ENCODE measurements around the gene TSPAN31.

DNA sequence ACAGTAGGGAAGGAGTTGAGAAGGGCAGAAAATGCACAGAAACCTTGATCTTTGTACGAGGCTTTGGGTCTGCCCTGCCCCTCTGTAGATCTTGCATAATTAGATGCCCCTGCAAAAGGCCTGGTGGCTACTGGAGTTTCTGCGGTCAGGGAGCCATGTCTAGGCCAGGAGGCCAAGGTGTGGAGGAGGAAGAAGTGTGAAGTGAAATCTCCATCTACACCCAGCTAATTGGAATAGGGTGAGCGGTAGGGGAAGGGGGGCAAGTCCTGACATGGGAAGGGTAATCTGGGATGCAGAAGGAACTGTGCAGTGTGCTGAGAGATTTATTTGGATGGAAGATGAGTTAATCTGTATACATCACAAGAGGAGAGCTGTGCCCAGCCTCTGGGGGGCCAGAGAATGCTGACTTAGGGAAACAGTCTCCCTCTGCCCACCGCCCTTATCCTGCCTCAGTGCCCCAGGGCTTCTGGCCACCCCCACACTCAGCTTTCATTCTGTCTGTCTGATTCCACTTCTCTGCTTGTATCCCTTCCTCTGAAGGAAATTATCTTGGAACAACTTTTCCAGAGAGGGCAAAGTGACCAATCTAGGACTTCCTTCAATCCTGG, 16.7 kb downstream of the TSPAN31 start:
- TF ChIP-seq POLR2A (IDR thresholded peaks at IDR 0.05), result no peak
- TF ChIP-seq POLR2AphosphoS5 (IDR thresholded peaks at IDR 0.05), result no peak
- no peak for TF ChIP-seq EP300 (IDR thresholded peaks at IDR 0.05)
- TF ChIP-seq, protein P1, sequence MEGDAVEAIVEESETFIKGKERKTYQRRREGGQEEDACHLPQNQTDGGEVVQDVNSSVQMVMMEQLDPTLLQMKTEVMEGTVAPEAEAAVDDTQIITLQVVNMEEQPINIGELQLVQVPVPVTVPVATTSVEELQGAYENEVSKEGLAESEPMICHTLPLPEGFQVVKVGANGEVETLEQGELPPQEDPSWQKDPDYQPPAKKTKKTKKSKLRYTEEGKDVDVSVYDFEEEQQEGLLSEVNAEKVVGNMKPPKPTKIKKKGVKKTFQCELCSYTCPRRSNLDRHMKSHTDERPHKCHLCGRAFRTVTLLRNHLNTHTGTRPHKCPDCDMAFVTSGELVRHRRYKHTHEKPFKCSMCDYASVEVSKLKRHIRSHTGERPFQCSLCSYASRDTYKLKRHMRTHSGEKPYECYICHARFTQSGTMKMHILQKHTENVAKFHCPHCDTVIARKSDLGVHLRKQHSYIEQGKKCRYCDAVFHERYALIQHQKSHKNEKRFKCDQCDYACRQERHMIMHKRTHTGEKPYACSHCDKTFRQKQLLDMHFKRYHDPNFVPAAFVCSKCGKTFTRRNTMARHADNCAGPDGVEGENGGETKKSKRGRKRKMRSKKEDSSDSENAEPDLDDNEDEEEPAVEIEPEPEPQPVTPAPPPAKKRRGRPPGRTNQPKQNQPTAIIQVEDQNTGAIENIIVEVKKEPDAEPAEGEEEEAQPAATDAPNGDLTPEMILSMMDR (IDR thresholded peaks at IDR 0.05), result no peak

Data from gastroesophageal sphincter (tissue), 3 donors.